Erythroblast (primary cell): Measurements from ENCODE around the gene LPGAT1.

Experiments
- GATA1 ChIP-seq: IDR thresholded peaks from 2 replicates; pipeline ENCODE4 v1.6.1; 2011; ENCODE audit warnings: low read depth, mild to moderate bottlenecking, control low read depth, low read length, moderate library complexity
- POLR2A ChIP-seq: IDR thresholded peaks from 2 replicates; pipeline ENCODE4 v1.6.1; 2011; ENCODE audit warnings: mild to moderate bottlenecking, low read length

- TF ChIP-seq POLR2A (no peak), GATA1 (no peak)
Measured at GRCh38 chr1:211751438-211751837, 79.1 kb downstream of the LPGAT1 start.
